Cardiac muscle cell (in vitro differentiated cells and primary cell): ENCODE measurements around the gene ZAR1. TPM values are rescaled to one million over a fixed set of nuclear protein-coding genes. Genes with fewer than 3 reads are reported as not detected.

Source experiments
- DNase-seq, 2 donors: peaks; one replicate each; pipeline versions ENCODE4 v3.0.0 to v3.0.0-alpha.2; 2010 to 2017; ENCODE audit warnings: low read depth in 1 of 2, low spot score in 1 of 2
- H3K27ac ChIP-seq: fragments of 200-600 bp; sonication (generic); 2 replicates; pipeline ENCODE4 v1.5.1; 2016
- H3K27me3 ChIP-seq: fragments of 200-600 bp; sonication (generic); 2 replicates; pipeline ENCODE4 v1.6.0; 2016; ENCODE audit warnings: control low read depth
- H3K36me3 ChIP-seq: fragments of 200-600 bp; sonication (generic); 2 replicates; pipeline ENCODE4 v1.5.1; 2016; ENCODE audit warnings: control low read depth
- H3K4me1 ChIP-seq: fragments of 200-600 bp; sonication (generic); 2 replicates; pipeline ENCODE4 v1.8.1; 2017; ENCODE audit warnings: low read depth, mild to moderate bottlenecking, mixed run types
- H3K4me3 ChIP-seq: fragments of 200-600 bp; sonication (generic); 2 replicates; pipeline ENCODE4 v1.5.1; 2016; ENCODE audit warnings: mild to moderate bottlenecking
- H3K9me3 ChIP-seq: fragments of 200-600 bp; sonication (generic); 2 replicates; pipeline ENCODE4 v1.5.1; 2017; ENCODE audit warnings: low read depth, mild to moderate bottlenecking, control low read depth
- polyA plus RNA-seq: library from polyadenylated mRNA; unstranded; fragments of >200 nt; fragmentation: Nextera tagmentation; extraction: Ambion mirVana; gene quantifications from 2 replicates; pipeline ENCODE4 v1.2.1, GENCODE V29; 2016
- total RNA-seq: library from RNA; depleted of rRNA; stranded (reverse); fragments of >200 nt; gene quantifications from 2 replicates; pipeline ENCODE4 v1.2.3, GENCODE V29; 2016
- TF ChIP-seq, protein P1 (sequence below): IDR thresholded peaks from 2 replicates; pipeline ENCODE4 v1.5.1; 2012; ENCODE audit warnings: low read depth, mild to moderate bottlenecking, low read length

Gene ZAR1
- total and polyA plus RNA-seq, 2 experiments from 2014 or later: not detected

DNA sequence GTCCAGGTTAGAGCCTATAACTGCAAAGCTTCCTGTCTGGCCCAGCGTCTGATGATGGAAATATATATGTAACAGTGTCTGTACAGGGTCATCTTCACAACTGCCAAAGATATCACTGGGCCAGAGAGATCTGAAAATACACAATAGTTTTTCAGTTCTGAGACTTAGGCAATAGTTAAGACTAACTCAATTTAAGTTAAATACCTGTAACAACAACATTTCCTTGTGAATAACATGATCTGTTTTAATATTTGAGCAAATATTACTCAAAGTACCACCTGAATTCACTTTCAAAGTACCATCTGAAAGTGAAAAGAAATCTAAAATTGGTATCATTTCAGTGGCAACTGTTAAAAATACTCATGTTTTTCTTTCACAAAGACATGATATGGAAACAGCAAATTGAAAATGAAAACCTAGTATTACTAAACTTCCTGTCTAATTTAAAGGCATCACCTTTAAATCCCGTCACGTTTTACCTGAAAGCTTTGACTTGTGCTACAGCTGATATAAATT is 9.6 kb downstream of the ZAR1 start:
- H3K36me3 ChIP-seq: peaks cover 37% of the 10 kb centered on the region
- no peak overlapping the region for H3K4me3 ChIP-seq
- DNase-seq: no peak
- TF ChIP-seq, protein P1, sequence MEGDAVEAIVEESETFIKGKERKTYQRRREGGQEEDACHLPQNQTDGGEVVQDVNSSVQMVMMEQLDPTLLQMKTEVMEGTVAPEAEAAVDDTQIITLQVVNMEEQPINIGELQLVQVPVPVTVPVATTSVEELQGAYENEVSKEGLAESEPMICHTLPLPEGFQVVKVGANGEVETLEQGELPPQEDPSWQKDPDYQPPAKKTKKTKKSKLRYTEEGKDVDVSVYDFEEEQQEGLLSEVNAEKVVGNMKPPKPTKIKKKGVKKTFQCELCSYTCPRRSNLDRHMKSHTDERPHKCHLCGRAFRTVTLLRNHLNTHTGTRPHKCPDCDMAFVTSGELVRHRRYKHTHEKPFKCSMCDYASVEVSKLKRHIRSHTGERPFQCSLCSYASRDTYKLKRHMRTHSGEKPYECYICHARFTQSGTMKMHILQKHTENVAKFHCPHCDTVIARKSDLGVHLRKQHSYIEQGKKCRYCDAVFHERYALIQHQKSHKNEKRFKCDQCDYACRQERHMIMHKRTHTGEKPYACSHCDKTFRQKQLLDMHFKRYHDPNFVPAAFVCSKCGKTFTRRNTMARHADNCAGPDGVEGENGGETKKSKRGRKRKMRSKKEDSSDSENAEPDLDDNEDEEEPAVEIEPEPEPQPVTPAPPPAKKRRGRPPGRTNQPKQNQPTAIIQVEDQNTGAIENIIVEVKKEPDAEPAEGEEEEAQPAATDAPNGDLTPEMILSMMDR: no peak
- H3K4me1 ChIP-seq: no peaks in the 10 kb centered on the region
- H3K9me3 ChIP-seq: no peaks in the 10 kb centered on the region
- H3K27ac ChIP-seq: no peak overlapping the region
- no peaks in the 10 kb centered on the region for H3K27me3 ChIP-seq

DNA sequence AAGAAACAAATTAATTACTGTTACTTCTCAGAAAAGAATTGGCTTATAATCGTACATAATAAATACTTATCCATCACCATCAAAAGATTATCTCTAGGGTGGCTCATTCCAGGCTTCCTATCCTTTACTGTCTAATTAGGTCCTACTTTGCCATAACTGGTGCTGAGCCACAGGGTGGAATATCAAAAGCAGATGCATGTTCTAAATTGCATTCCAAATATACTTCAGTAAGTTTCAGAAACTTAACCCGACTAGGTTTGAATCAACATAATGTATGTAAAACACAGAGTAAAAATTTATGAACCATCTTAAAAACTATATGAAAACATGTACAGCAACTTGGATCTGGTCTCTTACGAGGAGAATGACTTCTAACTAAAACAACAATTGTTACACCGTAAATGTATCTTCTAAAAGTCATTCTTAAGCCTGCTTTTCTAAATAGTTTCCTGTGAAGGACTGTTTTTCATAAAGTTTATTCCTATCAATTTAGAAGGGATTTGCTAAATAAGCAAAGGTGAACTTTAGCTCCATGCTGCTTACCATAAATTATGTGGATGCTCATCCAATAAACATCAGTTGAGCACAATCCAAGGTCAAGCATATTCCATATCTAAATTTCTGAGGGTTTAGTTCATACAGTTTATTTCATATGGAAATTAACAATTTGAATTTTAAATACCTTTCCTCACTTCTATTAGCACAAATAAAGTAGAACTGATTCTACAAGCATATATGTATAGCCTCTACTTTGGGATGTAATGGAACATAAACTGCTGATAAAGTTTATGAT is 13.4 kb downstream of the ZAR1 start:
- no peaks in the 10 kb centered on the region for H3K9me3 ChIP-seq
- TF ChIP-seq, protein P1: no peak
- H3K27ac ChIP-seq: no peak overlapping the region
- no peak overlapping the region for H3K4me3 ChIP-seq
- H3K36me3 ChIP-seq: peaks cover 51% of the 10 kb centered on the region
- no peaks in the 10 kb centered on the region for H3K27me3 ChIP-seq
- no peaks in the 10 kb centered on the region for H3K4me1 ChIP-seq
- DNase-seq: no peak

DNA sequence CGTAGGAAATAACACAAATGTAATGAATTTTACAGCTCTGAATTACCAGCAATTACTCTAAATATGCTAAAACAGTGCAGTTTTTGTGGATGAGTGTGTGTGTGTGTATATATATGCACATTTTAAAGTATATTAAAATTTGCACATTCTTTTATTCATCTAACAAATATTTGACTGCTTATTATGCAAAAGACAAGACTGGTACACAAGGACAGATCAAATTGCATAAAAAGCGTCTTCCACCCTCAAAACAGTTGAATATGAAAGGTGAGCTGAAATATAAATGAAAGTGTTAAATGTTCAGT is 13.9 kb downstream of the ZAR1 start:
- TF ChIP-seq, protein P1: no peak

DNA sequence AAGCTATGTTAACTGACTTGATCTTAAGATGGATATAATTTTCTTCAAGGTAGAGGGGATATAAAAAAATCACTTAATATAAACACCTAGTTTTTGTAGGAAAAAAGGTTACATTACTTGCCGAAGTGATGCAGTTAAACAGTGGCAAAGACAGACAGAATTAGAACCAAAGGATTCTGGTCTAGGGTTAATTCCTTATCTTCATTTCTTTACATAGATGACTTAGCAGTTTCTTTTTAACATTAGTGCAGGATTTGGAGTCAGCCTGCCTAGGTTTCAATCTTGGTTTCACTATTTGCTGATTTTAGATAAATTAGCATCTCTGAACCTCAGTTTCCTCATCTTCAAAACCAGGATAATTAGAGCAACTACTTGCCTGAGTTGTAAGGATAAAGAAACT is 14.3 kb downstream of the ZAR1 start:
- Histone ChIP-seq H3K4me3 (no peak overlapping the region), H3K27me3 (no peaks in the 10 kb centered on the region), H3K27ac (no peak overlapping the region), H3K4me1 (no peaks in the 10 kb centered on the region), H3K36me3 (peaks cover 49% of the 10 kb centered on the region), H3K9me3 (no peaks in the 10 kb centered on the region)
- DNase-seq: no peak
- TF ChIP-seq, protein P1: no peak

More for the DNA sequence above, 13.9 kb downstream of the ZAR1 start:
- no peak overlapping the region for H3K27ac ChIP-seq
- H3K9me3 ChIP-seq: no peaks in the 10 kb centered on the region
- H3K4me1 ChIP-seq: no peaks in the 10 kb centered on the region
- no peak for DNase-seq
- no peak overlapping the region for H3K4me3 ChIP-seq
- peaks cover 49% of the 10 kb centered on the region for H3K36me3 ChIP-seq
- no peaks in the 10 kb centered on the region for H3K27me3 ChIP-seq

DNA sequence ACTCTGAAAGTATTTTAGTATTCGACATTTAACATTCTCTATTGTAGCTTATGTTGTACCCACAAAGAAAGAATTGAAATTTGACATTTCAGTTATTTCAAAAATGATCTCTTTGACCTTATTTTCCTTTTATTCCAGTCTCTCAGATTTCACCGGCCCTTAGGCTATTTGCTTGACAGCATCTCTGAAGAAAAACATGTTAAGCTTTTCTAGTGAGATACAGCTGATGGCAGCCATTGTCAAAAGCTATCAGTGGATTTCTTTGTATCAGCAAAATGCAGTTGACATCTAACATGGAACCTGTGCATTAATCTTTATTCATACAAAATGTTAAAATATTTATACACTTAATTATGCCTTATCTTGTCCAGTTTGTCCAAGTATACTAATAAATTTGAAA is 16.7 kb downstream of the ZAR1 start:
- no peaks in the 10 kb centered on the region for H3K4me1 ChIP-seq
- TF ChIP-seq, protein P1: no peak
- H3K9me3 ChIP-seq: no peaks in the 10 kb centered on the region
- no peak overlapping the region for H3K4me3 ChIP-seq
- no peak for DNase-seq
- H3K27ac ChIP-seq: no peak overlapping the region
- peaks cover 52% of the 10 kb centered on the region for H3K36me3 ChIP-seq
- H3K27me3 ChIP-seq: no peaks in the 10 kb centered on the region
